Measurements from ENCODE around the gene ZNF784. TPM values are rescaled to one million over a fixed set of nuclear protein-coding genes. Genes with fewer than 3 reads are reported as not detected.

The ZNF784 gene
- total and polyA plus RNA-seq, 2 of the 13 experiments (the other 11 are each of a cell fraction or from before 2014, with no cell fraction given) = 4.1 to 4.2 TPM

DNA sequence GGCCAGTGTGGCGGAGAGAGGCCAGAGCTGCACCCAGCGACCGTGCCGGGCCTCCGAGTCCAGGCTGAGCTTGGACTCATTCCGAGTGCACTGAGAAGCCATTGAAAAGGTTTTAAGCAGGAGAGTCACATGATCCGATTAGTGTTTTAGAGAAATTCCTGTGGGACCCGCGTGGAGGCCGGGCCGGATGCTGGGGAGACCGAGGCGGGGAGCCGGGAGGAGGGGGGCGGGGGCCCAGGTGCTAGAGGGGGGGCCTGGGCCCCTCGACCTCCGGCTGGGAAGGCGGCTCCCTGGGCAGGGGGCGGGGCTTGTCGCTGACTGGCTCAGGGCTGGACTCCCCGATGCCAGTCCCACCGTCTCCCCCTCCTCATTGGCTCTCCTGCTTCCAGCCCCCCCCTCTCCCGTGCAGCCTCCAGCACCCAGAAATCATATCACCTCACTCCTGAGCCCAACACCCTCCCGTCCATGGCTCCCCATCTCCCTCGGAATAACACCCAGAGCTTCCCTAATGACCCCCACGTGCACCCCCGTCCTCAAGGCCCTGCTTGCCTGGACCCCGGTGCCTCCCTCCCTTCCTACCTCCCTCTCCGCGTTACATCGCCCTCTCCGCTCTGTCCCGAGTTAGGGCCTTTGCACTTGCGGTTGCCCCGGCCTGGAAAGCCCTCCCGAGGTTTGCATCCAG is 38.6 kb downstream of the ZNF784 start (continued):
- TF ChIP-seq, protein P1, sequence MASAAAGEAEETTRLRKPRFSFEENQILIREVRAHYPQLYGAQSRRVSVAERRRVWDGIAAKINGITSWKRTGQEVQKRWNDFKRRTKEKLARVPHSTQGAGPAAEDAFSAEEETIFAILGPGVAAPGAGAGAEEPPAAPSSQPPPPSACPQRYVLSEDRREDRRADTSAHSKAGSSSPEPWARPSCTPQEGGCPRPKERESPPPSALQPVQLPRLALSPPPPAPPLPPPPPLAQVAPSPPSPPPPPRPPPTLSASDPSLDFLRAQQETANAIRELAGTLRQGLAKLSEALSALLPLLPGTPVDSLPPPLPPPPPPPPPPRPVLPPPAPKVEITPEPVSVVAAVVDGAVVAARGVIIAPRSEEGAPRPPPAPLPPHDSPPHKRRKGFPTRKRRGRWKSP (CRISPR knock-in tag; IDR thresholded peaks at IDR 0.05) = 0 out of 2 replicates have a peak, but pooled peaks have one; percentile 41
- TF ChIP-seq SP4 (CRISPR knock-in tag; IDR thresholded peaks at IDR 0.05) = peak; percentile 72; the same call in 1 of the 2 replicates
- no peak for TF ChIP-seq KLF12 (CRISPR knock-in tag; IDR thresholded peaks at IDR 0.05; ENCODE audit: borderline replicate concordance)
- TF ChIP-seq PHF5A (CRISPR knock-in tag; IDR thresholded peaks at IDR 0.05; ENCODE audit: low read depth, unreplicated experiment) = no peak
- no peak for TF ChIP-seq FOXA1 (IDR thresholded peaks at IDR 0.05)
- no peak for TF ChIP-seq FOXA1 (CRISPR knock-in tag; IDR thresholded peaks at IDR 0.05)
- peak; percentile 81 for TF ChIP-seq NFYC (CRISPR knock-in tag; IDR thresholded peaks at IDR 0.05)
- TF ChIP-seq, protein P2, sequence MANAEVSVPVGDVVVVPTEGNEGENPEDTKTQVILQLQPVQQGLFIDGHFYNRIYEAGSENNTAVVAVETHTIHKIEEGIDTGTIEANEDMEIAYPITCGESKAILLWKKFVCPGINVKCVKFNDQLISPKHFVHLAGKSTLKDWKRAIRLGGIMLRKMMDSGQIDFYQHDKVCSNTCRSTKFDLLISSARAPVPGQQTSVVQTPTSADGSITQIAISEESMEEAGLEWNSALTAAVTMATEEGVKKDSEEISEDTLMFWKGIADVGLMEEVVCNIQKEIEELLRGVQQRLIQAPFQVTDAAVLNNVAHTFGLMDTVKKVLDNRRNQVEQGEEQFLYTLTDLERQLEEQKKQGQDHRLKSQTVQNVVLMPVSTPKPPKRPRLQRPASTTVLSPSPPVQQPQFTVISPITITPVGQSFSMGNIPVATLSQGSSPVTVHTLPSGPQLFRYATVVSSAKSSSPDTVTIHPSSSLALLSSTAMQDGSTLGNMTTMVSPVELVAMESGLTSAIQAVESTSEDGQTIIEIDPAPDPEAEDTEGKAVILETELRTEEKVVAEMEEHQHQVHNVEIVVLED (CRISPR knock-in tag; IDR thresholded peaks at IDR 0.05; ENCODE audit: borderline replicate concordance) = no peak
- no peak for TF ChIP-seq FIP1L1 (IDR thresholded peaks at IDR 0.05; ENCODE audit: borderline replicate concordance, insufficient read depth, low read depth, low read length)
- 0 out of 2 replicates have a peak, but pooled peaks have one; percentile 28 for TF ChIP-seq TARDBP (CRISPR knock-in tag; IDR thresholded peaks at IDR 0.05)
- no peak for TF ChIP-seq POLR2AphosphoS2 (IDR thresholded peaks at IDR 0.05; ENCODE audit: low read depth, low read length)
- TF ChIP-seq, protein P3, sequence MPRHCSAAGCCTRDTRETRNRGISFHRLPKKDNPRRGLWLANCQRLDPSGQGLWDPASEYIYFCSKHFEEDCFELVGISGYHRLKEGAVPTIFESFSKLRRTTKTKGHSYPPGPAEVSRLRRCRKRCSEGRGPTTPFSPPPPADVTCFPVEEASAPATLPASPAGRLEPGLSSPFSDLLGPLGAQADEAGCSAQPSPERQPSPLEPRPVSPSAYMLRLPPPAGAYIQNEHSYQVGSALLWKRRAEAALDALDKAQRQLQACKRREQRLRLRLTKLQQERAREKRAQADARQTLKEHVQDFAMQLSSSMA (CRISPR knock-in tag; IDR thresholded peaks at IDR 0.05) = no peak
- TF ChIP-seq MAZ (IDR thresholded peaks at IDR 0.05; ENCODE audit: borderline replicate concordance, low read depth, low read length) = no peak
- TF ChIP-seq MAZ (CRISPR knock-in tag; IDR thresholded peaks at IDR 0.05; ENCODE audit: low read depth) = peak; percentile 56; the same call in 1 of the 2 replicates
- peak; percentile 11; the same call in 1 of the 2 replicates for TF ChIP-seq HDAC1 (CRISPR knock-in tag; IDR thresholded peaks at IDR 0.05)
- TF ChIP-seq PHB2 (IDR thresholded peaks at IDR 0.05; ENCODE audit: partially characterized antibody) = no peak
- TF ChIP-seq POLR2AphosphoS5 (IDR thresholded peaks at IDR 0.05; ENCODE audit: low read depth, low read length) = peak; percentile 43; the same call in 1 of the 2 replicates
- 0 out of 2 replicates have a peak, but pooled peaks have one; percentile 51 for TF ChIP-seq NRL (CRISPR knock-in tag; IDR thresholded peaks at IDR 0.05; ENCODE audit: borderline replicate concordance)
- no peak for TF ChIP-seq ZSCAN30 (CRISPR knock-in tag; IDR thresholded peaks at IDR 0.05)
- TF ChIP-seq, protein P4, sequence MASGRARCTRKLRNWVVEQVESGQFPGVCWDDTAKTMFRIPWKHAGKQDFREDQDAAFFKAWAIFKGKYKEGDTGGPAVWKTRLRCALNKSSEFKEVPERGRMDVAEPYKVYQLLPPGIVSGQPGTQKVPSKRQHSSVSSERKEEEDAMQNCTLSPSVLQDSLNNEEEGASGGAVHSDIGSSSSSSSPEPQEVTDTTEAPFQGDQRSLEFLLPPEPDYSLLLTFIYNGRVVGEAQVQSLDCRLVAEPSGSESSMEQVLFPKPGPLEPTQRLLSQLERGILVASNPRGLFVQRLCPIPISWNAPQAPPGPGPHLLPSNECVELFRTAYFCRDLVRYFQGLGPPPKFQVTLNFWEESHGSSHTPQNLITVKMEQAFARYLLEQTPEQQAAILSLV (CRISPR knock-in tag; IDR thresholded peaks at IDR 0.05; ENCODE audit: borderline replicate concordance) = 0 out of 2 replicates have a peak, but pooled peaks have one; percentile 54
- peak; percentile 21; the same call in 1 of the 3 replicates for TF ChIP-seq MXI1 (IDR thresholded peaks at IDR 0.05; ENCODE audit: borderline replicate concordance, low read depth, low read length)
- no peak for TF ChIP-seq NCOA1 (CRISPR knock-in tag; IDR thresholded peaks at IDR 0.05)
- no peak for TF ChIP-seq RFX5 (IDR thresholded peaks at IDR 0.05; ENCODE audit: low read depth, low read length)
- peak; percentile 92 for TF ChIP-seq GABPB1 (CRISPR knock-in tag; IDR thresholded peaks at IDR 0.05)

All from HepG2 (cell line).